K562 (cell line): ENCODE data around the gene CREG1. TPM values are rescaled to one million over a fixed set of nuclear protein-coding genes. Genes with fewer than 3 reads are reported as not detected.

Source experiments
- ATF7 ChIP-seq: fragments of 450-650 bp; IDR thresholded peaks from 2 replicates; pipeline ENCODE4 v1.7.1; 2014; ENCODE audit warnings: mild to moderate bottlenecking, moderate library complexity
- CBX5 ChIP-seq: IDR thresholded peaks from 2 replicates; pipeline ENCODE4 v1.6.1; 2014; ENCODE audit warnings: low read depth, borderline replicate concordance
- FOXJ2 ChIP-seq: fragments of 200-800 bp; sonication (Bioruptor generic); IDR thresholded peaks from 2 replicates; pipeline ENCODE4 v1.6.1; 2016; ENCODE audit warnings: missing genetic modification characterization, missing compliant biosample characterization
- HNRNPUL1 ChIP-seq: fragments of 200-400 bp; formaldehyde crosslinking; IDR thresholded peaks from 2 replicates; pipeline ENCODE4 v1.6.1; 2017; ENCODE audit warnings: low read length
- KAT2B ChIP-seq: IDR thresholded peaks from one replicate; pipeline ENCODE4 v1.6.1; 2012; ENCODE audit warnings: low read depth, mild to moderate bottlenecking, control low read depth, inconsistent platforms, low read length, moderate library complexity
- MAFG ChIP-seq: fragments of 450-650 bp; conservative IDR thresholded peaks from 2 replicates; pipeline ENCODE4 v1.6.1; 2016; ENCODE audit warnings: missing genetic modification characterization, missing compliant biosample characterization
- MEIS2 ChIP-seq: fragments of 450-650 bp; IDR thresholded peaks from 2 replicates; pipeline ENCODE4 v1.6.1; 2014; ENCODE audit warnings: mild to moderate bottlenecking; ENCODE audit not compliant: partially characterized antibody
- PKNOX1 ChIP-seq: fragments of 450-650 bp; IDR thresholded peaks from 2 replicates; pipeline ENCODE4 v1.6.1; 2016
- PTBP1 ChIP-seq: fragments of 200-400 bp; formaldehyde crosslinking; IDR thresholded peaks from 2 replicates; pipeline ENCODE4 v1.6.1; 2017; ENCODE audit warnings: low read depth, low read length
- TAF7 ChIP-seq: fragments of 450-650 bp; IDR thresholded peaks from 2 replicates; pipeline ENCODE4 v1.6.1; 2016; ENCODE audit warnings: missing genetic modification characterization, missing compliant biosample characterization
- XRCC4 ChIP-seq: IDR thresholded peaks from one replicate; pipeline ENCODE4 v1.6.1; 2011; ENCODE audit not compliant: insufficient read depth, insufficient read length; ENCODE audit errors: extremely low read depth
- ZBED1 ChIP-seq: IDR thresholded peaks from 2 replicates; pipeline ENCODE4 v1.6.1; 2014
- ZNF717 ChIP-seq: fragments of 250-450 bp; sonication (Bioruptor Pico); IDR thresholded peaks from 2 replicates; pipeline ENCODE4 v1.5.0; 2021
- polyA plus RNA-seq, 8 experiments: library from polyadenylated mRNA; depleted of rRNA in 4 of 8; stranded (reverse) in 5 of 8; unstranded in 3 of 8; fragments of >200 nt; fragmentation: Nextera tagmentation in 2 of 8; fragmentation: Illumina TruSeq in 1 of 8; extraction: Ambion mirVana in 2 of 8; extraction: Trizol in 1 of 8; gene quantifications; 2 replicates each; pipeline versions ENCODE4 v1.2.1 to v1.2.3, GENCODE V29; 2011 to 2014; ENCODE audit warnings: inconsistent platforms in 1 of 8, missing spikeins in 1 of 8
- total RNA-seq, 7 experiments: library from RNA; depleted of rRNA in 6 of 7; stranded (reverse); fragments of >200 nt in 6 of 7; fragmentation: Illumina TruSeq in 2 of 7; extraction: Trizol in 2 of 7; gene quantifications; 2 replicates each; pipeline versions ENCODE4 v1.2.1 to v1.2.3, GENCODE V29; 2011 to 2021; ENCODE audit warnings: low replicate concordance in 1 of 7
- TF ChIP-seq, protein P1 (sequence below), 2 experiments: fragments of 450-650 bp; IDR thresholded peaks; 2 replicates each; pipeline ENCODE4 v1.6.1; 2018; ENCODE audit warnings: mild to moderate bottlenecking in 2 of 2, low read depth in 1 of 2; ENCODE audit not compliant: partially characterized antibody in 2 of 2
- TF ChIP-seq, protein P2 (sequence below): fragments of 450-650 bp; formaldehyde crosslinking; IDR thresholded peaks from 2 replicates; pipeline ENCODE4 v1.4.0; 2022; ENCODE audit warnings: missing genetic modification characterization
- TF ChIP-seq, protein P3 (sequence below): IDR thresholded peaks from 2 replicates; pipeline ENCODE4 v1.6.1; 2016; ENCODE audit warnings: missing genetic modification characterization, missing compliant biosample characterization
- TF ChIP-seq, protein P4 (sequence below), 2 experiments: IDR thresholded peaks in 1 of 2; conservative IDR thresholded peaks in 1 of 2; 2 replicates each; pipeline ENCODE4 v1.6.1; 2016; ENCODE audit warnings: low read depth in 2 of 2, mild to moderate bottlenecking in 1 of 2, missing compliant biosample characterization in 1 of 2, missing genetic modification characterization in 1 of 2, moderate library complexity in 1 of 2

The CREG1 gene
- total and polyA plus RNA-seq, 9 of the 15 experiments (the other 6 are each of a cell fraction or from before 2014, with no cell fraction given) = 45.7 to 272 (median 161) TPM

- TF ChIP-seq, protein P1, sequence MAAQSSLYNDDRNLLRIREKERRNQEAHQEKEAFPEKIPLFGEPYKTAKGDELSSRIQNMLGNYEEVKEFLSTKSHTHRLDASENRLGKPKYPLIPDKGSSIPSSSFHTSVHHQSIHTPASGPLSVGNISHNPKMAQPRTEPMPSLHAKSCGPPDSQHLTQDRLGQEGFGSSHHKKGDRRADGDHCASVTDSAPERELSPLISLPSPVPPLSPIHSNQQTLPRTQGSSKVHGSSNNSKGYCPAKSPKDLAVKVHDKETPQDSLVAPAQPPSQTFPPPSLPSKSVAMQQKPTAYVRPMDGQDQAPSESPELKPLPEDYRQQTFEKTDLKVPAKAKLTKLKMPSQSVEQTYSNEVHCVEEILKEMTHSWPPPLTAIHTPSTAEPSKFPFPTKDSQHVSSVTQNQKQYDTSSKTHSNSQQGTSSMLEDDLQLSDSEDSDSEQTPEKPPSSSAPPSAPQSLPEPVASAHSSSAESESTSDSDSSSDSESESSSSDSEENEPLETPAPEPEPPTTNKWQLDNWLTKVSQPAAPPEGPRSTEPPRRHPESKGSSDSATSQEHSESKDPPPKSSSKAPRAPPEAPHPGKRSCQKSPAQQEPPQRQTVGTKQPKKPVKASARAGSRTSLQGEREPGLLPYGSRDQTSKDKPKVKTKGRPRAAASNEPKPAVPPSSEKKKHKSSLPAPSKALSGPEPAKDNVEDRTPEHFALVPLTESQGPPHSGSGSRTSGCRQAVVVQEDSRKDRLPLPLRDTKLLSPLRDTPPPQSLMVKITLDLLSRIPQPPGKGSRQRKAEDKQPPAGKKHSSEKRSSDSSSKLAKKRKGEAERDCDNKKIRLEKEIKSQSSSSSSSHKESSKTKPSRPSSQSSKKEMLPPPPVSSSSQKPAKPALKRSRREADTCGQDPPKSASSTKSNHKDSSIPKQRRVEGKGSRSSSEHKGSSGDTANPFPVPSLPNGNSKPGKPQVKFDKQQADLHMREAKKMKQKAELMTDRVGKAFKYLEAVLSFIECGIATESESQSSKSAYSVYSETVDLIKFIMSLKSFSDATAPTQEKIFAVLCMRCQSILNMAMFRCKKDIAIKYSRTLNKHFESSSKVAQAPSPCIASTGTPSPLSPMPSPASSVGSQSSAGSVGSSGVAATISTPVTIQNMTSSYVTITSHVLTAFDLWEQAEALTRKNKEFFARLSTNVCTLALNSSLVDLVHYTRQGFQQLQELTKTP (IDR thresholded peaks at IDR 0.05; ENCODE audit: low read depth in 1 of 2, partially characterized antibody in 2 of 2) = no peak
- TF ChIP-seq XRCC4 = no peak
- no peak for TF ChIP-seq MAFG (tag)
- TF ChIP-seq, protein P2, sequence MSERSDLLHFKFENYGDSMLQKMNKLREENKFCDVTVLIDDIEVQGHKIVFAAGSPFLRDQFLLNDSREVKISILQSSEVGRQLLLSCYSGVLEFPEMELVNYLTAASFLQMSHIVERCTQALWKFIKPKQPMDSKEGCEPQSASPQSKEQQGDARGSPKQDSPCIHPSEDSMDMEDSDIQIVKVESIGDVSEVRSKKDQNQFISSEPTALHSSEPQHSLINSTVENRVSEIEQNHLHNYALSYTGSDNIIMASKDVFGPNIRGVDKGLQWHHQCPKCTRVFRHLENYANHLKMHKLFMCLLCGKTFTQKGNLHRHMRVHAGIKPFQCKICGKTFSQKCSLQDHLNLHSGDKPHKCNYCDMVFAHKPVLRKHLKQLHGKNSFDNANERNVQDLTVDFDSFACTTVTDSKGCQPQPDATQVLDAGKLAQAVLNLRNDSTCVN (CRISPR knock-in tag) = 0 out of 2 replicates have a peak, but pooled peaks have one; percentile 30
- no peak for TF ChIP-seq CBX5
- TF ChIP-seq MEIS2 = peak; percentile 26
- 0 out of 2 replicates have a peak, but pooled peaks have one; percentile 19 for TF ChIP-seq TAF7 (tag)
- no peak for TF ChIP-seq ZNF717 (CRISPR knock-in tag)
- no peak for TF ChIP-seq HNRNPUL1
- no peak for TF ChIP-seq ATF7
- TF ChIP-seq PKNOX1 = peak; percentile 80
- TF ChIP-seq ZBED1 = peak; percentile 79; the same call in 1 of the 2 replicates
- no peak for TF ChIP-seq PTBP1
- no peak for TF ChIP-seq KAT2B
- TF ChIP-seq FOXJ2 (tag) = no peak
- TF ChIP-seq, protein P3, sequence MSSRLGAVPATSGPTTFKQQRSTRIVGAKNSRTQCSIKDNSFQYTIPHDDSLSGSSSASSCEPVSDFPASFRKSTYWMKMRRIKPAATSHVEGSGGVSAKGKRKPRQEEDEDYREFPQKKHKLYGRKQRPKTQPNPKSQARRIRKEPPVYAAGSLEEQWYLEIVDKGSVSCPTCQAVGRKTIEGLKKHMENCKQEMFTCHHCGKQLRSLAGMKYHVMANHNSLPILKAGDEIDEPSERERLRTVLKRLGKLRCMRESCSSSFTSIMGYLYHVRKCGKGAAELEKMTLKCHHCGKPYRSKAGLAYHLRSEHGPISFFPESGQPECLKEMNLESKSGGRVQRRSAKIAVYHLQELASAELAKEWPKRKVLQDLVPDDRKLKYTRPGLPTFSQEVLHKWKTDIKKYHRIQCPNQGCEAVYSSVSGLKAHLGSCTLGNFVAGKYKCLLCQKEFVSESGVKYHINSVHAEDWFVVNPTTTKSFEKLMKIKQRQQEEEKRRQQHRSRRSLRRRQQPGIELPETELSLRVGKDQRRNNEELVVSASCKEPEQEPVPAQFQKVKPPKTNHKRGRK (tag) = no peak
- TF ChIP-seq, protein P4, sequence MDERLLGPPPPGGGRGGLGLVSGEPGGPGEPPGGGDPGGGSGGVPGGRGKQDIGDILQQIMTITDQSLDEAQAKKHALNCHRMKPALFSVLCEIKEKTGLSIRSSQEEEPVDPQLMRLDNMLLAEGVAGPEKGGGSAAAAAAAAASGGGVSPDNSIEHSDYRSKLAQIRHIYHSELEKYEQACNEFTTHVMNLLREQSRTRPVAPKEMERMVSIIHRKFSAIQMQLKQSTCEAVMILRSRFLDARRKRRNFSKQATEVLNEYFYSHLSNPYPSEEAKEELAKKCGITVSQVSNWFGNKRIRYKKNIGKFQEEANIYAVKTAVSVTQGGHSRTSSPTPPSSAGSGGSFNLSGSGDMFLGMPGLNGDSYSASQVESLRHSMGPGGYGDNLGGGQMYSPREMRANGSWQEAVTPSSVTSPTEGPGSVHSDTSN (CRISPR knock-in tag; IDR thresholded peaks at IDR 0.05; ENCODE audit: low read depth) = no peak
- TF ChIP-seq, protein P4 (tag; conservative IDR thresholded peaks at IDR 0.05; ENCODE audit: low read depth) = 0 out of 2 replicates have a peak, but pooled peaks have one; percentile 28
These were observed 9.0 kb downstream of the CREG1 start (continued) for GRCh38 chr1:167544447-167545093.
